Measurements from ENCODE around the gene PTPRG. TPM values are rescaled to one million over a fixed set of nuclear protein-coding genes. Genes with fewer than 3 reads are reported as not detected.

Gene PTPRG
- total and polyA plus RNA-seq, 2 donors = 22.7 to 95.3 TPM

DNA sequence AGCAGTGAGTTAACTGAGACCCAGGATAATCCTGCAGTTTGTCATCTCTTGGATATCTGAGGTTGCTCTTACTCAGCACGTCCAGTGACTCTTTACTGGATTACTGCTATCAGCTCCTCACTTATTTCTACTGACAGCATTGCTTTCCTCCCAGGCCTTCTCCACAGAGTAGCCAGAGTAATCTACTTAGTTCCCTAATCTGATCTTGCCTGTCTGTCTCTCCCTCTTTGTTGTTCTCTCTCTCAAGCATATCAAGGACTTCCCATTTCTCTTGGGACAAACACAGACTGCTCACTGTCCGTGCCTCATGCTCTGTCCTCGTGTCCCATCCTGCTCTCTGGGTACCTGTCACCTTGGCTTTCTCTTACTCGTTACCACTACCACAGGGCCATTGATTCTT, 435.7 kb downstream of the PTPRG start:
- Histone ChIP-seq H3K27ac (ENCODE audit: low read depth) (no peak overlapping the region), H3K4me3 (ENCODE audit: low read depth, low read length) (no peak overlapping the region), H3K4me1 (ENCODE audit: insufficient read depth) (no peaks in the 10 kb centered on the region), H3K36me3 (ENCODE audit: insufficient read depth) (no peaks in the 10 kb centered on the region)
- DNase-seq (ENCODE audit: extremely low spot score) = no peak
- 72% methylated on average over 4 of the region's 4 CpGs for WGBS

DNA sequence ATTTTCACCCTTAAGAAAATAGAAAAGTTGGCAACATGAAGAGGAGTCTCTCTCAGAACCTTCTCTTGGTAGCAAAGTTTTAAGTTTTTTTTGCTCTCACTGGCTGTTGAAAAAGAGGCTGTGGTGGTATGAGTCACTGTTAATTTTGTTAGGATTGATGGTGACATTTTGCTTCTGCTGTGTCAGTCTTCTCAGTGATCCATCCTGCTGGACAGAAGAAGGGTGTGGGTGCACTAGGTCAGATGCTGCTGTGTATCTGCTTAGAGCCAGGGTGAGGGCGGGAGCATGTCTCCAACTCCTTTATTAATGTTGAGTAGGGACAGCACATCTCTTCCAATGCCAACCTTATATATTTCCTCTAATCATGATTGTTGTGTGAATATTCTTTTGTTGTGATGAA, 442.5 kb downstream of the PTPRG start:
- Histone ChIP-seq H3K36me3 (ENCODE audit: insufficient read depth) (no peaks in the 10 kb centered on the region), H3K27ac (ENCODE audit: low read depth) (no peak overlapping the region), H3K4me3 (ENCODE audit: low read depth, low read length) (no peak overlapping the region), H3K4me1 (ENCODE audit: insufficient read depth) (no peaks in the 10 kb centered on the region)
- DNase-seq (ENCODE audit: extremely low spot score) = no peak
- WGBS = 98% methylated on average over 1 of the region's 1 CpG

DNA sequence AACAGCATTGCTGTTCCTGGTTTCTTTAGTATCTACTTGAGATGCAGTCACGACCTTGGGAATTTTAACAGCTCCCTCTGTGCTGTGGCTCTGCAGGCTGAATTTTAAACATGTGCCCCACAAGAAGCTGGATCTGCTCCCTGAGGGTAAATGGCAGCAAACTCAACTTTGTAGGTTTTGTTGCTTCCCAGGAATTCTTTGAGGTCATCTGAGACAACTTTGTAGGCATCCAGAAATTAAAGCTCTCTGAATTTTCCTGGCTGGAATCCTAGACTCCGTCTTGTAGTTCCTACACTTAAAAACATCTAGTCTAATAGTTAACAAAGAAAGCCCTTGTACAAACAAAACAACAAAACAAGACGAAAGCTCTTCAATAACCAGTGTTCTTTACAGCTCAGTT, 445.7 kb downstream of the PTPRG start:
- DNase-seq (ENCODE audit: extremely low spot score) = no peak
- Histone ChIP-seq H3K4me1 (ENCODE audit: insufficient read depth) (no peaks in the 10 kb centered on the region), H3K27ac (ENCODE audit: low read depth) (no peak overlapping the region), H3K4me3 (ENCODE audit: low read depth, low read length) (no peak overlapping the region), H3K36me3 (ENCODE audit: insufficient read depth) (no peaks in the 10 kb centered on the region)
- 28% methylated on average over 3 of the region's 3 CpGs for WGBS

DNA sequence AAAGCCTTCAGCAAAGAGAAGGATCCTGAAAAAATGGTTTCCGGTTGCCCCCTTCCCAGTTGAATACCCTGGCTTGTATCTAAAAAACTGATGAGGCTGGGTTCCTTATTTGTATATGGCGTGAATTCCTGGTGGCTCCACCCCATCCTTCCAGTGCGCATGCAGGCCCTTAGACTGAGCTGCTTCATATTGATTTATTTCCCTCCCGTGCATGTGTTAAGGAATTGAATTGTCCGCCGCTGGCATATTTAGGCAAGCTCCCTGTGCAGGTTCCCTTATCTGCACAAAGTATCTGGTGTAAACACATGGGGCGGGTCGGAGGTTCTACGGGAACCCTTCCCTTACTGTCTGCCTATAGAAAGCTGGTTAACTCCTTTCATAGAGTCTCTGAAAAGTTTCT, 449.6 kb downstream of the PTPRG start:
- no peak overlapping the region for H3K4me3 ChIP-seq (ENCODE audit: low read depth, low read length)
- no peak for DNase-seq (ENCODE audit: extremely low spot score)
- whole genome bisulfite sequencing = 90% methylated on average over 9 of the region's 9 CpGs
- H3K4me1 ChIP-seq (ENCODE audit: insufficient read depth) = no peaks in the 10 kb centered on the region
- H3K27ac ChIP-seq (ENCODE audit: low read depth) = no peak overlapping the region
- no peaks in the 10 kb centered on the region for H3K36me3 ChIP-seq (ENCODE audit: insufficient read depth)

DNA sequence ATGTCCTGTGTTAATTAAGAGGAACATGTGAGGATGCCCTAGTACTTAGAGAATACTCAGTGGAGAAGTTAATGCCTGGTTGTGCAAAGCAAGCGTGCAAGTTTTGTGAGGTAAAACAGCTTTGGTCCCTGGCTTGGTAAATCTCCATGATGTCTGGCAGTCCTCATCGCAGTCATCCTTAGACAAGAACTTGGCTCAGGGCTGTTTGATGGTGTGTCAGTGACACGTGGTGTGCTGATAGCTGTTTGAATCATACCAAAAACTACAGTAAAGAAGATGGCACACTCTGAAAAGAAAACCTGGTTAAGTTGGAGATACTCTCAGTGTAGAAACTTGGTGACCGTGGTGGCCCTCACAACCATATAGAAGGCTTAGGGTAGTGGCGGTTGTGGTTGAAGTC, 450.3 kb downstream of the PTPRG start:
- H3K4me1 ChIP-seq (ENCODE audit: insufficient read depth) = no peaks in the 10 kb centered on the region
- 82% methylated on average over 5 of the region's 5 CpGs for WGBS
- no peak overlapping the region for H3K27ac ChIP-seq (ENCODE audit: low read depth)

DNA sequence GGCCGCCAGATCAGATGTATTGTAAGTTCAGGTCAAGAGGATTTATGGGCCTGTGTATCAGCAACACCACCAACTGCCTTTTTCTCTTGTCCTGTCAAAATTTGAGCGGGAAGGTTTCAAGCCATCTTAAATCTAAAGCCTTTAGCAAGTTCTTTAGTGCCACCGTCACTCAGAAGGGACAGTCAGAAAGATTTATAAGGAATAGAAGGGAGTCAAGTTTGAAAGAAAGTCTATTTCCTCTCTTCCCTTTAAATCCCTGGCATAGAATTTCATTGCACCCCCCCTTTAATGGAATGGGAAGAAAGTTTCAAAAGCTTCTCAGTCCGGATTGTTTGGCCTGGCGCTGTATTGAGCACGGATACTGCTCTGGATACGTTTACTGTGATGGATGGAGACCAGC, 452.6 kb downstream of the PTPRG start:
- no peak for DNase-seq (ENCODE audit: extremely low spot score)
- H3K4me3 ChIP-seq (ENCODE audit: low read depth, low read length) = no peak overlapping the region
- 83% methylated on average over 7 of the region's 7 CpGs for WGBS
- no peaks in the 10 kb centered on the region for H3K36me3 ChIP-seq (ENCODE audit: insufficient read depth)
- no peak overlapping the region for H3K27ac ChIP-seq (ENCODE audit: low read depth)
- no peaks in the 10 kb centered on the region for H3K4me1 ChIP-seq (ENCODE audit: insufficient read depth)

More for the DNA sequence above, 450.3 kb downstream of the PTPRG start:
- no peak overlapping the region for H3K4me3 ChIP-seq (ENCODE audit: low read depth, low read length)
- no peak for DNase-seq (ENCODE audit: extremely low spot score)
- no peaks in the 10 kb centered on the region for H3K36me3 ChIP-seq (ENCODE audit: insufficient read depth)

DNA sequence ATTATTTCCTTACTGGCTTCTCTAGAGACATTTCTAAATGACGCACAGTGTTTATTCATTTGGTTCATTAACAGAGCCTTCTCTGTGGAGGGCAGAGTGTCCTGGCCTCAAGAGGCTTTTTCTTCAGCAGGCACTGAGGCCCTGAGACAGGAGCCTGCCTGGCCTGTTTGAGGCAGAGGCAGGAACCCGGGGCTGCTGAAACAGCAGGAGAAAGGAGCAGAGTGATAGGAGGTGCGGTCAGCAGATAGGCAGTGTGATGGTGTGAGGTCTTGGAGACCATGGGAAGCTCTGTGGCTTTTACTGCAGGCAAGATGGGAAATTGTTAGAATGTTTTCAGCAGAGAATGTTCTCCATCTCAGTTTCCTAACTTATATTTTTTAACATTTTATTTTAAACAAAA, 453.7 kb downstream of the PTPRG start:
- 87% methylated on average over 3 of the region's 3 CpGs for WGBS
- H3K27ac ChIP-seq (ENCODE audit: low read depth) = no peak overlapping the region
- no peaks in the 10 kb centered on the region for H3K36me3 ChIP-seq (ENCODE audit: insufficient read depth)
- no peak for DNase-seq (ENCODE audit: extremely low spot score)
- H3K4me1 ChIP-seq (ENCODE audit: insufficient read depth) = no peaks in the 10 kb centered on the region
- H3K4me3 ChIP-seq (ENCODE audit: low read depth, low read length) = no peak overlapping the region

DNA sequence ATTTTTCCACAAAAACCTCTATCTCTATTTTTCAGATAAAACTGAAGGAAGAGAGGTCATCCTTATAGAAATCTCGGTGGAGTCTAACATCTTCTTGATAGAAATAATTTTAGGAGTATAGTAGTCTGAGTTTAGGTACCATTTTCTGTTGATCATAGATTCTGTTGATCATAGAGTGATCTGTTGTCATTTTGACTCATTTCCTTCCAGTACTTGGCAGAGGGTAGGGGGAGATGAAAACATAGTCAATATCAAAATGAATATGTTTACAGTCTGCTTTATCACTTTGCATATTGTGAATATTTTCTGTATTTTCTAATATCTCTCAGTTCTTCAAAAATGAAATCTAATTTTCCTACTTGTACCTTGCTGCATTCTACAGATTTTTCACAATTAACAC, 458.5 kb downstream of the PTPRG start:
- no peak for DNase-seq (ENCODE audit: extremely low spot score)
- Histone ChIP-seq H3K4me3 (ENCODE audit: low read depth, low read length) (no peak overlapping the region), H3K36me3 (ENCODE audit: insufficient read depth) (no peaks in the 10 kb centered on the region), H3K4me1 (ENCODE audit: insufficient read depth) (no peaks in the 10 kb centered on the region), H3K27ac (ENCODE audit: low read depth) (no peak overlapping the region)
- 89% methylated on average over 1 of the region's 1 CpG for WGBS

DNA sequence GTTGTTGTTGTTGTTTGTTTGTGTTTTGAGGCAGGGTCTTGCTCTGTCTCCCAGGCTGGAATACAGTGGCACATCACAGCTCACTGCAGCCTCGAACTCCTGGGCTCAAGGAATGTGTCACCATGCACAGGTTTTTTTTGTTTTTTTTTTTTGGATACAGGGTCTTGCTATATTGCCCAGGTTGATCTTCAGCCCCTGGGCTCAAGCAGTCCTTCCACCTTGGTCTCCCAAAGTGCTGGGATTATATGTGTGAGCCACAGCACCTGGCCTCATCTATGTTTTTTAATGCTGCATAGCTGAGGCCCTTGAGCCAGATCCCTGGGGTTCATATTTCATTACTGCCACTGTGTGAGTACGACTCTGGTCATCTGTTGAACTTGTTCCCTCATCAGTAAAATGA, 459.3 kb downstream of the PTPRG start:
- Histone ChIP-seq H3K4me1 (ENCODE audit: insufficient read depth) (no peaks in the 10 kb centered on the region), H3K36me3 (ENCODE audit: insufficient read depth) (no peaks in the 10 kb centered on the region), H3K4me3 (ENCODE audit: low read depth, low read length) (no peak overlapping the region), H3K27ac (ENCODE audit: low read depth) (no peak overlapping the region)
- WGBS = 88% methylated on average over 2 of the region's 2 CpGs
- no peak for DNase-seq (ENCODE audit: extremely low spot score)

DNA sequence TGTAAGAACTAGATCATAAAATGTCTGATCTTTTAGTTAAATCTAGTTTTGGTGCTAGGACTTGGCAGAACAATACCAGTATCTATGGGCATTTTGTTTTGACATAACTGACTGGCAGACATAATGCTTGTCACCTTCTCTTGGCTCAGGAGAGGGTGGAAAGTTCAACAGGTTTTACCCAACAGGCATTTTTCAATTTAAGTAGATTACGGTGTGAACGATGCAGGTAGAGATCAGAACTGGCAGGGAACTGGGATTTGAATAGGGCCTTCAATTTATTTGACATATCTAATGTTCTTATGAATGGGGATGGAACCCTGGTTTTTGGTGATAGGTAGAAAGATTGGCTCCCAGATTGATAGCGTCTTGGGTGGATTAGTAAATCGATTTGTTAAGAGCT, 460.9 kb downstream of the PTPRG start:
- 97% methylated on average over 4 of the region's 4 CpGs for WGBS
- Histone ChIP-seq H3K36me3 (ENCODE audit: insufficient read depth) (no peaks in the 10 kb centered on the region), H3K27ac (ENCODE audit: low read depth) (no peak overlapping the region), H3K4me1 (ENCODE audit: insufficient read depth) (no peaks in the 10 kb centered on the region), H3K4me3 (ENCODE audit: low read depth, low read length) (no peak overlapping the region)
- DNase-seq (ENCODE audit: extremely low spot score) = no peak

DNA sequence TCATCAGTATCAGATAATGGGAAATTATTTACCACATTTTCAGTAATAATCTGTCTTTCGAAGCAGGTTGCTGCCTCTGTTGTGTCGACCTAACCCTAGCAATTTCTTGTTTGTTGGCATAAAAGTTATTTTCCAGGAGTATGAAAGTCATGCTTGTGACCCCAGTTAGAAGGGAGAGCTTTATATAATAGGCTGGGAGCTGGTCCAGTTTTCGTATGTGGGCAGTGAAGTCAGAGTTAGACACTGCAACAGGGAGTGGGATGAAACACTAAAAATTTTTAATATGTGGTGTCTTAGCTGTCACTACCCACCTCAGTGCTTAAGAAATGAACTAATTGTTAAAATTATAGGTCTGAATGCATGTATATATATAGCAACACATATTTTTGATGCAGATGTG, 463.5 kb downstream of the PTPRG start:
- Histone ChIP-seq H3K27ac (ENCODE audit: low read depth) (no peak overlapping the region), H3K4me1 (ENCODE audit: insufficient read depth) (no peaks in the 10 kb centered on the region), H3K36me3 (ENCODE audit: insufficient read depth) (no peaks in the 10 kb centered on the region), H3K4me3 (ENCODE audit: low read depth, low read length) (no peak overlapping the region)
- DNase-seq (ENCODE audit: extremely low spot score) = no peak
- WGBS = 71% methylated on average over 3 of the region's 3 CpGs

DNA sequence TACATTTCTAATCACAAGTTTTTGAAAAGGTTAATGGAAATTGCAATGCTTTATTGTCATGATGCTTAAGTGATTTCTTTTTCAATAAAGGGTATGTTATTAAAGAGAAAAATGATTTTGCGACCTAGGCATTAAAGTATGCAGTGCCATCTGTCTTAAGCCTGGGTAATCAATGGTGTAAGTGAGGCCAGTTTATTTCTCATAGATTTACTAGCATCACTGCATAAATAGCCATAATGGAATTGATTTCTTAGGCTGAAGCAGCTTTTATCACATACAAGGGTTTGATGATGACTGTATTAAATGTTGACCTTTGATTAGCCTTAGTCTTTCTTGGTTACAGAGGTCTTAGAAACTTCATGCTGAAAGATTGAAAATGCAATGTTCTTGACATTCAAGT, 464.5 kb downstream of the PTPRG start:
- Histone ChIP-seq H3K36me3 (ENCODE audit: insufficient read depth) (no peaks in the 10 kb centered on the region), H3K4me3 (ENCODE audit: low read depth, low read length) (no peak overlapping the region), H3K4me1 (ENCODE audit: insufficient read depth) (no peaks in the 10 kb centered on the region), H3K27ac (ENCODE audit: low read depth) (no peak overlapping the region)
- no peak for DNase-seq (ENCODE audit: extremely low spot score)
- 96% methylated on average over 1 of the region's 1 CpG for WGBS

DNA sequence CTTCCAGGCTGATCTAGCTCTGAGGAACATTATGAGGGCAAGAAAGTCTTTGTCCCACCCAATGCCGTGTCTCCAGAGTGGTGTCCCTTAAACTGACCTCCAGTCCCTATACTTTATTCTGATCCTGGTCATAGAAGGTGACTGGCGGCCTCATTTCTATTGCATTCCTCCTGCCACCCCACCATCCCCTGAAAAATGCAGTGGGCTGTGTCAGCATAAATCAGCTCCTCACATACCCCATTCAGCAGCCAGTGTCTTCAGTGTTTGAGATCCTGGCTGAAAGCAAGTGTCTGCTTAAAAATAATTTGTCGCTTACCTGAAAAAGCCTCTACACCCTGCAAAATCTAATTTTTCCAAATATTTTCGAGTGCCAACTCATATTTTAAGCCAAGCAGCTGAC, 465.9 kb downstream of the PTPRG start:
- Histone ChIP-seq H3K27ac (ENCODE audit: low read depth) (no peak overlapping the region), H3K36me3 (ENCODE audit: insufficient read depth) (no peaks in the 10 kb centered on the region), H3K4me1 (ENCODE audit: insufficient read depth) (no peaks in the 10 kb centered on the region), H3K4me3 (ENCODE audit: low read depth, low read length) (no peak overlapping the region)
- WGBS = 95% methylated on average over 4 of the region's 4 CpGs
- DNase-seq (ENCODE audit: extremely low spot score) = no peak

DNA sequence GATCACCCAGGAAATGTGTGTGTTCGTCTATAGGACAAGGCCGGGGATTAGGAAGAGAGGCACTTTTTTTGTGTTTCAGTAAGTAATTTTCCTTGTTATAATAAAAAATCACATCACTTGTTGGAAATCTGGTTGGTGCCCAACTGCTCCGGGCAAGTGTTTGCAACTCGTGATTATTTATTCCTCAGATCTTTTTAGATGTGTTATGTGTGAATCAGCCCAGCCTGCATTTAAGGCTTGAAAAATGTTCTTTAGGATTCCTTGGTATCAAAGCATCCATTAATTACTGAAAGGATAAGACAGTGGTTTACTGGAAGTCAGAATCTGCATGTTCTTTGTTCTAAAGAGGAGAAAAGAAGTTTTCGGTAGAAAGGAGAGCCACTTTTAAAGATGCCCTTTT, 466.4 kb downstream of the PTPRG start:
- WGBS = 87% methylated on average over 5 of the region's 5 CpGs

DNA sequence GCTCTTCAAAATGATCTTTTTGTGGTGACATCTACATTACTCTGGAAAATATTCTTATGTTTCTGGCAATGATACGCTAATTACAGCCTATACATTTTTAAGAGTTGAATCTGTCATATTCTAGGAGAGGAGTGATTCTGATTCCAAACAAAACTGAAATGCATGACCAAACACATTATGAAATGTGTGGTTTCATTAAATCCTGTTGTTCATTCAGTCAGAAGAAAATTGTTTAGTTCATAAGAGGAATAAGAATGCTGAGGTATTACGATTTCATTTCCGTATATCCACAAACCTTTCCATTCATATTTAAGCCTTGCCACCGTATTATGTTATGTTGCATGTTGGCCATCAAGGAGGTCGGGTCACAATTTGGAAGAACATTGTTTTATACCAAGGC, 466.9 kb downstream of the PTPRG start:
- WGBS = 89% methylated on average over 5 of the region's 5 CpGs
- Histone ChIP-seq H3K4me3 (ENCODE audit: low read depth, low read length) (no peak overlapping the region), H3K27ac (ENCODE audit: low read depth) (no peak overlapping the region), H3K4me1 (ENCODE audit: insufficient read depth) (no peaks in the 10 kb centered on the region), H3K36me3 (ENCODE audit: insufficient read depth) (no peaks in the 10 kb centered on the region)
- no peak for DNase-seq (ENCODE audit: extremely low spot score)

More for the DNA sequence above, 466.4 kb downstream of the PTPRG start:
- Histone ChIP-seq H3K27ac (ENCODE audit: low read depth) (no peak overlapping the region), H3K4me1 (ENCODE audit: insufficient read depth) (no peaks in the 10 kb centered on the region), H3K4me3 (ENCODE audit: low read depth, low read length) (no peak overlapping the region), H3K36me3 (ENCODE audit: insufficient read depth) (no peaks in the 10 kb centered on the region)
- DNase-seq (ENCODE audit: extremely low spot score) = no peak
